ENCODE results near the gene YIPF1.

The YIPF1 gene

GRCh38 chr1:53862507-53862906 lies 27.1 kb downstream of the YIPF1 start:
- H3K27ac ChIP-seq (ENCODE audit: low read depth, low read length), result no peak overlapping the region
- no peak overlapping the region for H3K9ac ChIP-seq (ENCODE audit: low read length)
- peaks cover 13% of the 10 kb centered on the region for H3K36me3 ChIP-seq (ENCODE audit: control insufficient read depth, insufficient read depth, low read length)
- H3K27me3 ChIP-seq (ENCODE audit: control insufficient read depth, insufficient read depth, low read length), result no peaks in the 10 kb centered on the region
- no peak overlapping the region for H3K4me3 ChIP-seq (ENCODE audit: low read length)
- no peaks in the 10 kb centered on the region for H3K4me1 ChIP-seq (ENCODE audit: control insufficient read depth, insufficient read depth, low read length)

- no peaks in the 10 kb centered on the region for H3K27me3 ChIP-seq (ENCODE audit: control insufficient read depth, insufficient read depth, low read length)
- H3K9ac ChIP-seq (ENCODE audit: low read length), result no peak overlapping the region
- no peaks in the 10 kb centered on the region for H3K4me1 ChIP-seq (ENCODE audit: control insufficient read depth, insufficient read depth, low read length)
- no peak overlapping the region for H3K27ac ChIP-seq (ENCODE audit: low read depth, low read length)
- H3K36me3 ChIP-seq (ENCODE audit: control insufficient read depth, insufficient read depth, low read length), result peaks cover 14% of the 10 kb centered on the region
- H3K4me3 ChIP-seq (ENCODE audit: low read length), result no peak overlapping the region
Observed at GRCh38 chr1:53860967-53861411, 28.6 kb downstream of the YIPF1 start.

- no peak overlapping the region for H3K9ac ChIP-seq (ENCODE audit: low read length)
- H3K4me3 ChIP-seq (ENCODE audit: low read length), result no peak overlapping the region
- H3K27ac ChIP-seq (ENCODE audit: low read depth, low read length), result no peak overlapping the region
- no peaks in the 10 kb centered on the region for H3K4me1 ChIP-seq (ENCODE audit: control insufficient read depth, insufficient read depth, low read length)
- no peaks in the 10 kb centered on the region for H3K27me3 ChIP-seq (ENCODE audit: control insufficient read depth, insufficient read depth, low read length)
- H3K36me3 ChIP-seq (ENCODE audit: control insufficient read depth, insufficient read depth, low read length), result peaks cover 9% of the 10 kb centered on the region
Observed at GRCh38 chr1:53851571-53852285, 37.9 kb downstream of the YIPF1 start.

GRCh38 chr1:53850082-53850673 lies 39.4 kb downstream of the YIPF1 start:
- Histone ChIP-seq H3K27me3 (ENCODE audit: control insufficient read depth, insufficient read depth, low read length) (no peaks in the 10 kb centered on the region), H3K27ac (ENCODE audit: low read depth, low read length) (no peak overlapping the region), H3K4me3 (ENCODE audit: low read length) (no peak overlapping the region), H3K36me3 (ENCODE audit: control insufficient read depth, insufficient read depth, low read length) (peaks cover 4% of the 10 kb centered on the region), H3K9ac (ENCODE audit: low read length) (no peak overlapping the region), H3K4me1 (ENCODE audit: control insufficient read depth, insufficient read depth, low read length) (no peaks in the 10 kb centered on the region)

- no peaks in the 10 kb centered on the region for H3K36me3 ChIP-seq (ENCODE audit: control insufficient read depth, insufficient read depth, low read length)
- no peak overlapping the region for H3K27ac ChIP-seq (ENCODE audit: low read depth, low read length)
- H3K4me1 ChIP-seq (ENCODE audit: control insufficient read depth, insufficient read depth, low read length), result no peaks in the 10 kb centered on the region
- no peaks in the 10 kb centered on the region for H3K27me3 ChIP-seq (ENCODE audit: control insufficient read depth, insufficient read depth, low read length)
- no peak overlapping the region for H3K9ac ChIP-seq (ENCODE audit: low read length)
- no peak overlapping the region for H3K4me3 ChIP-seq (ENCODE audit: low read length)
Observed at GRCh38 chr1:53847980-53848379, 41.6 kb downstream of the YIPF1 start.

- no peaks in the 10 kb centered on the region for H3K27me3 ChIP-seq (ENCODE audit: control insufficient read depth, insufficient read depth, low read length)
- no peak overlapping the region for H3K27ac ChIP-seq (ENCODE audit: low read depth, low read length)
- no peaks in the 10 kb centered on the region for H3K36me3 ChIP-seq (ENCODE audit: control insufficient read depth, insufficient read depth, low read length)
- H3K9ac ChIP-seq (ENCODE audit: low read length), result no peak overlapping the region
- H3K4me1 ChIP-seq (ENCODE audit: control insufficient read depth, insufficient read depth, low read length), result peaks cover 3% of the 10 kb centered on the region
- H3K4me3 ChIP-seq (ENCODE audit: low read length), result no peak overlapping the region
Observed at GRCh38 chr1:53842347-53842746, 47.2 kb downstream of the YIPF1 start.

- Histone ChIP-seq H3K27me3 (ENCODE audit: control insufficient read depth, insufficient read depth, low read length) (no peaks in the 10 kb centered on the region), H3K4me1 (ENCODE audit: control insufficient read depth, insufficient read depth, low read length) (peaks cover 3% of the 10 kb centered on the region), H3K36me3 (ENCODE audit: control insufficient read depth, insufficient read depth, low read length) (no peaks in the 10 kb centered on the region), H3K9ac (ENCODE audit: low read length) (no peak overlapping the region), H3K4me3 (ENCODE audit: low read length) (peak overlapping the region; percentile 99), H3K27ac (ENCODE audit: low read depth, low read length) (peak overlapping the region; percentile 99)
Observed at GRCh38 chr1:53838654-53838974, 51.0 kb downstream of the YIPF1 start.

- Histone ChIP-seq H3K27ac (ENCODE audit: low read depth, low read length) (peak within 1 kb of the TSS; percentile 99), H3K9ac (ENCODE audit: low read length) (peak within 1 kb of the TSS; percentile 84), H3K36me3 (ENCODE audit: control insufficient read depth, insufficient read depth, low read length) (no peaks in the 10 kb centered on the region), H3K4me1 (ENCODE audit: control insufficient read depth, insufficient read depth, low read length) (peaks cover 3% of the 10 kb centered on the region), H3K4me3 (ENCODE audit: low read length) (peak within 1 kb of the TSS; percentile 99), H3K27me3 (ENCODE audit: control insufficient read depth, insufficient read depth, low read length) (no peaks in the 10 kb centered on the region)
Observed at GRCh38 chr1:53837924-53838653, 51.5 kb downstream of the YIPF1 start, which contains the start of gene NDC1. NDC1 (minus strand) TSS chr1:53838296; CDS start chr1:53838261, 35 bp downstream.

GRCh38 chr1:53837646-53837923 lies 52.0 kb downstream of the YIPF1 start:
- Histone ChIP-seq H3K9ac (ENCODE audit: low read length) (peak overlapping the region; percentile 84), H3K4me3 (ENCODE audit: low read length) (peak overlapping the region; percentile 99), H3K4me1 (ENCODE audit: control insufficient read depth, insufficient read depth, low read length) (peaks cover 3% of the 10 kb centered on the region), H3K36me3 (ENCODE audit: control insufficient read depth, insufficient read depth, low read length) (no peaks in the 10 kb centered on the region), H3K27ac (ENCODE audit: low read depth, low read length) (peak overlapping the region; percentile 99), H3K27me3 (ENCODE audit: control insufficient read depth, insufficient read depth, low read length) (no peaks in the 10 kb centered on the region)

GRCh38 chr1:53835491-53835890 lies 54.1 kb downstream of the YIPF1 start:
- no peak overlapping the region for H3K4me3 ChIP-seq (ENCODE audit: low read length)
- H3K9ac ChIP-seq (ENCODE audit: low read length), result no peak overlapping the region
- H3K36me3 ChIP-seq (ENCODE audit: control insufficient read depth, insufficient read depth, low read length), result no peaks in the 10 kb centered on the region
- peaks cover 3% of the 10 kb centered on the region for H3K4me1 ChIP-seq (ENCODE audit: control insufficient read depth, insufficient read depth, low read length)
- H3K27ac ChIP-seq (ENCODE audit: low read depth, low read length), result no peak overlapping the region
- no peaks in the 10 kb centered on the region for H3K27me3 ChIP-seq (ENCODE audit: control insufficient read depth, insufficient read depth, low read length)

GRCh38 chr1:53834776-53835175 lies 54.8 kb downstream of the YIPF1 start:
- no peak overlapping the region for H3K9ac ChIP-seq (ENCODE audit: low read length)
- no peak overlapping the region for H3K27ac ChIP-seq (ENCODE audit: low read depth, low read length)
- H3K4me3 ChIP-seq (ENCODE audit: low read length), result no peak overlapping the region
- H3K36me3 ChIP-seq (ENCODE audit: control insufficient read depth, insufficient read depth, low read length), result no peaks in the 10 kb centered on the region
- no peaks in the 10 kb centered on the region for H3K27me3 ChIP-seq (ENCODE audit: control insufficient read depth, insufficient read depth, low read length)
- peaks cover 3% of the 10 kb centered on the region for H3K4me1 ChIP-seq (ENCODE audit: control insufficient read depth, insufficient read depth, low read length)

- no peaks in the 10 kb centered on the region for H3K27me3 ChIP-seq (ENCODE audit: control insufficient read depth, insufficient read depth, low read length)
- H3K4me3 ChIP-seq (ENCODE audit: low read length), result no peak overlapping the region
- H3K36me3 ChIP-seq (ENCODE audit: control insufficient read depth, insufficient read depth, low read length), result no peaks in the 10 kb centered on the region
- no peak overlapping the region for H3K27ac ChIP-seq (ENCODE audit: low read depth, low read length)
- peaks cover 3% of the 10 kb centered on the region for H3K4me1 ChIP-seq (ENCODE audit: control insufficient read depth, insufficient read depth, low read length)
- no peak overlapping the region for H3K9ac ChIP-seq (ENCODE audit: low read length)
Observed at GRCh38 chr1:53833393-53833792, 56.2 kb downstream of the YIPF1 start.
